NCI-H1105 (cell line): ENCODE results near the gene HIVEP1.

Source experiments
- DNase-seq: peaks from one replicate; lab custom pipeline; 2025; lab: John Stamatoyannopoulos, UW

The HIVEP1 gene

GRCh38 chr6:12012038-12012557 is at the start of gene HIVEP1:
HIVEP1 (plus strand) TSS chr6:12012312; CDS start chr6:12015629, 3,317 bp downstream.
- DNase-seq = peak; percentile 17

- no peak for DNase-seq
Observed at GRCh38 chr6:11963756-11964500, 48.2 kb upstream of the HIVEP1 start.

- no peak for DNase-seq
Observed at GRCh38 chr6:11964729-11965335, 47.3 kb upstream of the HIVEP1 start.

GRCh38 chr6:11965499-11965898 is 46.6 kb upstream of the HIVEP1 start:
- DNase-seq = no peak

GRCh38 chr6:11968241-11968806 is 43.8 kb upstream of the HIVEP1 start:
- no peak for DNase-seq

- DNase-seq = no peak
Observed at GRCh38 chr6:11969092-11969491, 43.0 kb upstream of the HIVEP1 start.

- DNase-seq = no peak
Observed at GRCh38 chr6:11970114-11970513, 42.0 kb upstream of the HIVEP1 start.

GRCh38 chr6:11971154-11971553 is 41.0 kb upstream of the HIVEP1 start:
- DNase-seq = no peak

- DNase-seq = no peak
Observed at GRCh38 chr6:11972270-11972669, 39.8 kb upstream of the HIVEP1 start.

GRCh38 chr6:11972806-11973205 is 39.3 kb upstream of the HIVEP1 start:
- no peak for DNase-seq

GRCh38 chr6:11973238-11973637 is 38.9 kb upstream of the HIVEP1 start:
- no peak for DNase-seq

- DNase-seq = no peak
Observed at GRCh38 chr6:11974089-11974488, 38.0 kb upstream of the HIVEP1 start.

GRCh38 chr6:11975353-11975977 is 36.6 kb upstream of the HIVEP1 start:
- DNase-seq = no peak

GRCh38 chr6:11976489-11976888 is 35.6 kb upstream of the HIVEP1 start:
- DNase-seq = no peak

- DNase-seq = no peak
Observed at GRCh38 chr6:11977193-11977592, 34.9 kb upstream of the HIVEP1 start.

GRCh38 chr6:11977738-11978137 is 34.4 kb upstream of the HIVEP1 start:
- no peak for DNase-seq

GRCh38 chr6:11978169-11978987 is 33.7 kb upstream of the HIVEP1 start:
- no peak for DNase-seq

GRCh38 chr6:11979866-11980265 is 32.2 kb upstream of the HIVEP1 start:
- no peak for DNase-seq

- DNase-seq = no peak
Observed at GRCh38 chr6:11983306-11983705, 28.8 kb upstream of the HIVEP1 start.

- no peak for DNase-seq
Observed at GRCh38 chr6:11987386-11987785, 24.7 kb upstream of the HIVEP1 start.

GRCh38 chr6:11989386-11989785 is 22.7 kb upstream of the HIVEP1 start:
- no peak for DNase-seq

GRCh38 chr6:11992086-11992485 is 20.0 kb upstream of the HIVEP1 start:
- peak; percentile 8 for DNase-seq
